Adrenal gland (tissue), 12 donors: ENCODE measurements around the gene TBCK. TPM values are rescaled to one million over a fixed set of nuclear protein-coding genes. Genes with fewer than 3 reads are reported as not detected.
A peak's percentile ranks its signal among the peaks of the same experiment; 100 is the strongest.

Experiments
- DNase-seq, 7 donors: peaks; one replicate each; pipeline ENCODE4 v3.0.0-alpha.2; 2019 to 2020
- H3K27ac ChIP-seq, 5 donors: fragments of 200-600 bp; sonication (generic) in 4 of 5; 1 replicate in 3 of 5; 2 replicates in 2 of 5; pipeline versions ENCODE4 v1.5.1 to v1.8.0; 2016 to 2020; ENCODE audit warnings: mild to moderate bottlenecking in 1 of 5
- H3K27me3 ChIP-seq: fragments of 200-600 bp; 2 replicates; pipeline ENCODE4 v1.8.0; 2021
- H3K36me3 ChIP-seq, 2 donors: fragments of 200-600 bp; replicated peaks in 1 of 2; 1 replicate in 1 of 2; 2 replicates in 1 of 2; pipeline versions ENCODE4 v1.5.1 to v1.8.0; 2018 to 2022
- H3K4me1 ChIP-seq, 2 donors: fragments of 200-600 bp; replicated peaks in 1 of 2; 1 replicate in 1 of 2; 2 replicates in 1 of 2; pipeline versions ENCODE4 v1.5.1 to v1.8.0; 2018 to 2021
- H3K4me3 ChIP-seq, 4 donors: fragments of 200-600 bp; sonication (generic) in 3 of 4; one replicate each; pipeline ENCODE4 v1.5.1; 2016 to 2018
- H3K9me3 ChIP-seq, 3 donors: fragments of 200-600 bp; sonication (generic) in 1 of 3; replicated peaks in 1 of 3; 1 replicate in 2 of 3; 2 replicates in 1 of 3; pipeline versions ENCODE4 v1.5.1 to v1.8.0; 2016 to 2021
- CTCF ChIP-seq, 6 experiments: fragments of 450-650 bp in 4 of 6; fragments of 200-600 bp in 2 of 6; sonication (generic) in 1 of 6; IDR thresholded peaks; 1 replicate in 5 of 6; 2 replicates in 1 of 6; pipeline versions ENCODE4 v1.5.1 to v1.8.0; 2016 to 2021; ENCODE audit warnings: antibody characterized with exemption in 6 of 6, mild to moderate bottlenecking in 2 of 6, moderate library complexity in 1 of 6
- POLR2A ChIP-seq, 2 donors: fragments of 450-650 bp; IDR thresholded peaks; one replicate each; pipeline ENCODE4 v1.6.1; 2017; ENCODE audit warnings: antibody characterized with exemption in 2 of 2, mild to moderate bottlenecking in 2 of 2, moderate library complexity in 1 of 2
- WGBS, 4 donors: extraction: QIAGEN DNeasy Blood & Tissue Kit in 2 of 4; methylation state at CpG; one replicate each; pipeline versions ENCODE4 v1.1.5 to v1.1.7; 2013 to 2017; 5-methylcytosine and 5-hydroxymethylcytosine counted together
- intact Hi-C, 2 donors: fragments of 100-400 bp; cut with DNase I; formaldehyde crosslinking; loops; one replicate each; pipeline versions ENCODE4 v1.14.1 to v1.15.0; 2022 to 2023
- polyA plus RNA-seq, 3 donors: library from polyadenylated mRNA; stranded (reverse); fragments of 200-250 nt in 2 of 3; fragments of 350-450 nt in 1 of 3; fragmentation: Illumina TruSeq in 1 of 3; extraction: RNeasy Lipid Tissue Mini Kit (QIAGEN cat#74804) in 1 of 3; gene quantifications; one replicate each; pipeline ENCODE4 v1.2.3, GENCODE V29; 2013 to 2014
- total RNA-seq, 9 donors: library from RNA; depleted of rRNA in 4 of 9; stranded (reverse); fragments of >200 nt in 4 of 9; fragments of 120-200 nt in 1 of 9; fragmentation: NEBNext Ultra II Directional in 1 of 9; extraction: Animal tissue kit (Norgen Biotek cat#: 25700) in 1 of 9; gene quantifications; one replicate each; pipeline versions ENCODE4 v1.1.0 to v1.2.4, GENCODE V29; 2013 to 2023
- donor health status: healthy with polysubstance abuse.
- donor health status: Bipolar disorder and iron deficiency.
- donor health status: DM: yes; HTN: yes; CAD: no.
- donor health status: DM: no; HTN: no; CAD: no.
- donor health status: DM: no; HTN: no; CAD: no.
- donor health status: DM: yes; HTN: yes; CAD: no.

Gene TBCK
- total and polyA plus RNA-seq, 12 donors: 12.6 to 76.3 (median 39.8) TPM

- H3K27me3 ChIP-seq: no peaks in the 10 kb centered on the region
- no peaks in the 10 kb centered on the region for H3K4me1 ChIP-seq
- no peak overlapping the region for H3K4me3 ChIP-seq
- H3K27ac ChIP-seq: no peak overlapping the region
- no peaks in the 10 kb centered on the region for H3K9me3 ChIP-seq
- H3K36me3 ChIP-seq: no peaks in the 10 kb centered on the region
- intact Hi-C loops: no loop called here
- DNase-seq: no peak
- TF ChIP-seq CTCF (IDR thresholded peaks at IDR 0.05): no peak
- TF ChIP-seq POLR2A (IDR thresholded peaks at IDR 0.05): no peak
Measured at GRCh38 chr4:106172861-106173260, 143.1 kb downstream of the TBCK start.

GRCh38 chr4:106165351-106166010 is 150.5 kb downstream of the TBCK start:
- TF ChIP-seq CTCF (IDR thresholded peaks at IDR 0.05): no peak
- TF ChIP-seq POLR2A (IDR thresholded peaks at IDR 0.05): no peak
- Histone ChIP-seq H3K27ac (no peak overlapping the region), H3K27me3 (no peaks in the 10 kb centered on the region), H3K9me3 (no peaks in the 10 kb centered on the region), H3K4me3 (peak overlapping the region in 1 of 4 donors; percentile 38), H3K36me3 (no peaks in the 10 kb centered on the region), H3K4me1 (peaks cover 0 to 17% of the 10 kb centered on the region in 2 donors)
- no peak for DNase-seq
- 27 to 45% (median 39%) methylated on average over 1 of the region's 1 CpG for WGBS, 4 donors
- intact Hi-C loops: no loop called here

- Histone ChIP-seq H3K27ac (no peak overlapping the region), H3K4me3 (no peak overlapping the region), H3K9me3 (no peaks in the 10 kb centered on the region), H3K36me3 (no peaks in the 10 kb centered on the region), H3K27me3 (no peaks in the 10 kb centered on the region), H3K4me1 (peaks cover 0 to 17% of the 10 kb centered on the region in 2 donors)
- 96 to 99% (median 97%) methylated on average over 3 of the region's 3 CpGs for WGBS, 4 donors
- no peak for DNase-seq
- TF ChIP-seq CTCF (IDR thresholded peaks at IDR 0.05) (no peak), POLR2A (IDR thresholded peaks at IDR 0.05) (no peak)
- intact Hi-C loops: no loop called here
Measured at GRCh38 chr4:106162278-106162677, 153.7 kb downstream of the TBCK start.

GRCh38 chr4:106160560-106160959 is 155.4 kb downstream of the TBCK start:
- no peaks in the 10 kb centered on the region for H3K36me3 ChIP-seq
- DNase-seq: no peak
- peaks cover 0 to 7% of the 10 kb centered on the region in 2 donors for H3K4me1 ChIP-seq
- H3K27ac ChIP-seq: no peak overlapping the region
- H3K27me3 ChIP-seq: no peaks in the 10 kb centered on the region
- no peak overlapping the region for H3K4me3 ChIP-seq
- 70 to 75% (median 75%) methylated on average over 2 of the region's 2 CpGs for WGBS, 4 donors
- intact Hi-C loops: no loop called here
- no peaks in the 10 kb centered on the region for H3K9me3 ChIP-seq
- TF ChIP-seq CTCF (IDR thresholded peaks at IDR 0.05) (no peak), POLR2A (IDR thresholded peaks at IDR 0.05) (no peak)
